Activated CD8-positive, alpha-beta T cell treated with anti-CD3 and anti-CD28 coated beads for 36 hours (primary cell): Measurements from ENCODE around the gene PLD1. TPM values are rescaled to one million over a fixed set of nuclear protein-coding genes. Genes with fewer than 3 reads are reported as not detected.

ENCODE experiments used
- ATAC-seq: fragments of 200-7000 bp; cut with Tn5 transposase; one replicate; pipeline ENCODE4 v1.10.0; 2021; ENCODE audit warnings: mild to moderate bottlenecking, moderate library complexity
- CTCF ChIA-PET: fragments of 350-600 bp; sonication (Branson Sonifier 250); formaldehyde crosslinking; loops from one replicate; lab custom pipeline; 2021; ENCODE audit warnings: antibody characterized with exemption; lab: Charles Lee
- POLR2A ChIA-PET: fragments of 350-600 bp; sonication (Branson Sonifier 250); formaldehyde crosslinking; loops from one replicate; lab custom pipeline; 2021; ENCODE audit warnings: antibody characterized with exemption; lab: Charles Lee
- DNase-seq: peaks from one replicate; pipeline ENCODE4 v3.0.0-alpha.2; 2020
- H3K27ac Mint-ChIP-seq: one replicate; pipeline ENCODE4 v1.8.0; 2021; ENCODE audit warnings: mild to moderate bottlenecking, mixed read lengths
- H3K27me3 Mint-ChIP-seq: one replicate; pipeline ENCODE4 v1.8.0; 2021; ENCODE audit warnings: mixed read lengths
- H3K36me3 Mint-ChIP-seq: one replicate; pipeline ENCODE4 v1.8.0; 2021; ENCODE audit warnings: low read depth, mixed read lengths
- H3K4me1 Mint-ChIP-seq: one replicate; pipeline ENCODE4 v1.8.0; 2021; ENCODE audit warnings: low read depth, mixed read lengths
- H3K4me3 Mint-ChIP-seq: one replicate; pipeline ENCODE4 v1.8.0; 2021; ENCODE audit warnings: mild to moderate bottlenecking, moderate library complexity, mixed read lengths
- H3K9me3 Mint-ChIP-seq: one replicate; pipeline ENCODE4 v1.8.0; 2021; ENCODE audit warnings: mixed read lengths
- intact Hi-C: fragments of 100-400 bp; cut with micrococcal nuclease; formaldehyde crosslinking; loops from one replicate; pipeline ENCODE4 v1.10.0; 2022
- total RNA-seq, 2 experiments: library from RNA; stranded (reverse); gene quantifications; one replicate each; pipeline ENCODE4 v1.2.3, GENCODE V29; 2021
- TF ChIP-seq, protein P1 (sequence below): fragments of 200-600 bp; IDR thresholded peaks from one replicate; pipeline ENCODE4 v1.8.0; 2022; ENCODE audit warnings: antibody characterized with exemption, mild to moderate bottlenecking

PLD1 gene
- total RNA-seq, 2 experiments from 2014 or later, result 0.86 to 1.2 TPM

DNA sequence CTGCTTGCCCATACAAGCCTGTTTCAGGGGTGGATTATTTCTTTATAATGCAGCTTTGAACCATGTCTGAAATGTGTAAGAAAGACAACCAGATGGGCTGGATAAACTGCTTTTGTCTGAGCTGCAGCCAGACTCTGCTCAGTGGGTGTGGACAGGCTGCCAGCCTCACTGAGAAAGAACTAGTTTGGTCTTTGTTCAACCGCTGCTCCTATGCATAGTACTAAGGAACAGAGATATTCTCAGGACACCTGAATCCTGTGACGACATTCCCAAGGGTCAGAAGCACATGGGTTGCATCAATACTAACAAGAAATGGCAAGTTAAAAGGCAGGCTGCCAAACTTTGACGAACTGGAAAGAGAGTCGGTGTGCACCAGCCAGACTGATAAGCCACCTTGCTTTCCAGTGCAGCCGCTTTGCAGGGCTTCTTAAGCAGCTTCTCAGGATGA, 57.2 kb downstream of the PLD1 start:
- DNase-seq, result no peak
- TF ChIP-seq, protein P1, sequence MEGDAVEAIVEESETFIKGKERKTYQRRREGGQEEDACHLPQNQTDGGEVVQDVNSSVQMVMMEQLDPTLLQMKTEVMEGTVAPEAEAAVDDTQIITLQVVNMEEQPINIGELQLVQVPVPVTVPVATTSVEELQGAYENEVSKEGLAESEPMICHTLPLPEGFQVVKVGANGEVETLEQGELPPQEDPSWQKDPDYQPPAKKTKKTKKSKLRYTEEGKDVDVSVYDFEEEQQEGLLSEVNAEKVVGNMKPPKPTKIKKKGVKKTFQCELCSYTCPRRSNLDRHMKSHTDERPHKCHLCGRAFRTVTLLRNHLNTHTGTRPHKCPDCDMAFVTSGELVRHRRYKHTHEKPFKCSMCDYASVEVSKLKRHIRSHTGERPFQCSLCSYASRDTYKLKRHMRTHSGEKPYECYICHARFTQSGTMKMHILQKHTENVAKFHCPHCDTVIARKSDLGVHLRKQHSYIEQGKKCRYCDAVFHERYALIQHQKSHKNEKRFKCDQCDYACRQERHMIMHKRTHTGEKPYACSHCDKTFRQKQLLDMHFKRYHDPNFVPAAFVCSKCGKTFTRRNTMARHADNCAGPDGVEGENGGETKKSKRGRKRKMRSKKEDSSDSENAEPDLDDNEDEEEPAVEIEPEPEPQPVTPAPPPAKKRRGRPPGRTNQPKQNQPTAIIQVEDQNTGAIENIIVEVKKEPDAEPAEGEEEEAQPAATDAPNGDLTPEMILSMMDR, result no peak
- ChIA-PET POLR2A (no interaction called here), CTCF (interaction anchor here (0.7 kb wide), 1 partner anchor 10 kb away, joined by 3 read pairs; no protein-coding TSS in a partner anchor)
- no peaks in the 10 kb centered on the region for H3K9me3 Mint-ChIP-seq
- peaks cover 10% of the 10 kb centered on the region for H3K27me3 Mint-ChIP-seq
- intact Hi-C loops, result no loop called here
- no peak overlapping the region for H3K27ac Mint-ChIP-seq
- ATAC-seq, result no peak
- H3K4me3 Mint-ChIP-seq, result no peak overlapping the region
- no peaks in the 10 kb centered on the region for H3K4me1 Mint-ChIP-seq
- no peaks in the 10 kb centered on the region for H3K36me3 Mint-ChIP-seq

DNA sequence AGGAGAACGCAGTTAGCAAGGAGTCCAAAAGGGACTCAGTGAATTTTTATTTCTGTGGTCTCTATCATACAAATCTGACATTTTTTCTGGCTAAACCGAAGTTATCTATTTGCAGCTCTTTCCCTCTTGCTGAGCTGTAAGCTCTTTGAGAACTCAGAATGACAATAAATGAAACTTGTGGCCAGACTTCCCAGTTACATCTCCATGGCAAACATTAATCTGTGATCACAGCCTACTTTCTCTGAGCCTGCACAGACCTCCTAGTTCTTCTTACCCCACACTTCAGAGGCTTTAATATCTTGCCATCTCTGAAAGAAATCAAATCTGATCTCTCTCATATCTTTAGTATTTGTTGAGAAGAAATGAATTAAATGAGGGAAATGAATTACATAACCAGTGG, 58.0 kb downstream of the PLD1 start:
- no peaks in the 10 kb centered on the region for H3K36me3 Mint-ChIP-seq
- CTCF ChIA-PET, result no interaction called here
- POLR2A ChIA-PET, result no interaction called here
- peaks cover 11% of the 10 kb centered on the region for H3K27me3 Mint-ChIP-seq
- H3K9me3 Mint-ChIP-seq, result no peaks in the 10 kb centered on the region
- DNase-seq (no peak), ATAC-seq (no peak)
- no peak overlapping the region for H3K27ac Mint-ChIP-seq
- no peak overlapping the region for H3K4me3 Mint-ChIP-seq
- TF ChIP-seq, protein P1, result no peak
- no peaks in the 10 kb centered on the region for H3K4me1 Mint-ChIP-seq
- intact Hi-C loops, result no loop called here

DNA sequence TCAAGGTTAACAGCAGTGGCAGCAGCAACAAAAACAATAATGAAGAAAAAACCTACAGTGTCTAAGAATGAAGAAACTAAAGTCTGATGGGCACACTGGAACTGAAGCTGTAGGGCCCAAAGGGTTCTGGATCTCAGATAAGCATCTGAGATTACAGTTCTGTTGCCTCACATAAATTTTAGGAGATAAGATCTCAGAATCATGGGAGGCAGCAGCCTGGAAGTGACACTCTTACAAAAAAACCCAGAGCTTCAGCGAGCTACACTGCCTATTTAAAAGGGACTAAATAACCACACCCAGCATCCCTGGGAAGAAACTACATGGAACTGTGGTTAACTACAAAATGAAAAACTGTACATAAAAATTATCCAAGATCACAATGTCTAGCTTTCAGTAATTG, 61.2 kb downstream of the PLD1 start:
- Mint-ChIP-seq H3K36me3 (no peaks in the 10 kb centered on the region), H3K4me3 (no peak overlapping the region), H3K9me3 (no peaks in the 10 kb centered on the region), H3K4me1 (no peaks in the 10 kb centered on the region), H3K27ac (no peak overlapping the region), H3K27me3 (peaks cover 22% of the 10 kb centered on the region)
- ChIA-PET CTCF (interaction anchor here (0.9 to 2.6 kb wide), 3 partner anchors 9 to 102 kb away, joined by 3 to 7 read pairs (median 4); no protein-coding TSS in a partner anchor), POLR2A (no interaction called here)
- intact Hi-C loops, result no loop called here
- TF ChIP-seq, protein P1, result no peak
- ATAC-seq (no peak), DNase-seq (no peak)

DNA sequence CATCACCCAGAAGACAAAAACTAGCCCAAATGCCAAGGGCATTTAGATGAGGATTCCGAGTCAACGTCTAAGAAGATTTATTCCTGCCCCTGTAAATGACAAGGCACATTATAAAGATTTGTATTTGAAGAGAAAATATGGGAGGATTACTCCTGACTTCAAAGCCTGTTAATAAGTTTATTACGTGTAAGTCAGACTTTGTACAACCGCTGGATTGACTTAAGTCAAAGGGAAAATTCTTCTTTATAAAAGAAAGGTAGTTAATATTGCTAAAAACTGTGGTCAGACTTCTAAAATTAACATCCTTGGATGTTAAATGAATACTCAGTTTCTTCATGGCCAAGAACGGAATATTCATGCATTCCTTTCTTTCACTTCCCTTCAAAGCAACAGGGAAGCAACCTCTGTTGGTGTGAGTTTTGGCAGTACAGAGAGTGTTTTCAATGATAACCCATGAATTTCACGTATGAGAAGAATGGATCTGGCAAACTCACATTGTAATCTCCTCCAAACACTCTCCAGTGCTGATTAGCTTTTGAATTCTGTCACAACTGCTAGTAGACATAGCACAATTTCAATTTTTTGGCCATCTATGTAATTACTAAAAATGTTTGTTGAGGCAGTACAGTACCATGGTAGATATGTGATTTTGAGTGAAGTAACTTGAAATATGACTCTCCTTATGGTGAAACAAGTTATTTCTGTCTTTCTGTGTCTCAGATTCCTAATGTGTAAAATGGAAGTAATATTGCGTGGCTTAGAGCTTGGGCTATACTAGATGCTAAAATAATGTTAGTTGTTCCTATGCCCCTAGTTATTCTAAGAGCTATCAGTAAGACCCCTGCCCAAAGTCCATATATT, 62.0 kb downstream of the PLD1 start:
- Mint-ChIP-seq H3K4me1 (no peaks in the 10 kb centered on the region), H3K27me3 (peaks cover 26% of the 10 kb centered on the region), H3K9me3 (no peaks in the 10 kb centered on the region), H3K27ac (no peak overlapping the region), H3K4me3 (no peak overlapping the region), H3K36me3 (no peaks in the 10 kb centered on the region)
- no peak for DNase-seq
- CTCF ChIA-PET, result interaction anchor here (1.2 kb wide), 1 partner anchor 24 kb away, joined by 4 read pairs; no protein-coding TSS in a partner anchor
- intact Hi-C loops, result no loop called here
- TF ChIP-seq, protein P1, result no peak
- ATAC-seq, result no peak
- POLR2A ChIA-PET, result no interaction called here
